WTC11 (cell line): ENCODE results near the gene NME4. TPM values are rescaled to one million over a fixed set of nuclear protein-coding genes. Genes with fewer than 3 reads are reported as not detected.

Experiments
- ATAC-seq: fragments of 200-7000 bp; cut with Tn5 transposase; 2 replicates; pipeline ENCODE4 v1.10.0; 2021; ENCODE audit warnings: mild to moderate bottlenecking, moderate library complexity
- CTCF ChIA-PET: fragments of 300-600 bp; sonication (Branson Sonifier 250); formaldehyde crosslinking; loops from one replicate; lab custom pipeline; 2021; ENCODE audit warnings: antibody characterized with exemption; lab: Charles Lee
- POLR2A ChIA-PET: fragments of 350-600 bp; sonication (Branson Sonifier 250); formaldehyde crosslinking; loops from one replicate; lab custom pipeline; 2021; ENCODE audit warnings: antibody characterized with exemption; lab: Charles Lee
- DNase-seq: peaks from one replicate; pipeline ENCODE4 v3.0.0; 2021; ENCODE audit warnings: low spot score
- H3K27ac Mint-ChIP-seq: 2 replicates; pipeline ENCODE4 v1.8.0; 2021; ENCODE audit warnings: mixed read lengths
- H3K27me3 Mint-ChIP-seq: 2 replicates; pipeline ENCODE4 v1.8.0; 2021; ENCODE audit warnings: low read depth, mild to moderate bottlenecking, moderate library complexity, mixed read lengths
- H3K36me3 Mint-ChIP-seq: 2 replicates; pipeline ENCODE4 v1.8.0; 2021; ENCODE audit warnings: mixed read lengths
- H3K4me1 Mint-ChIP-seq: 2 replicates; pipeline ENCODE4 v1.8.0; 2022; ENCODE audit warnings: mixed read lengths
- H3K4me3 Mint-ChIP-seq: 2 replicates; pipeline ENCODE4 v1.8.0; 2021; ENCODE audit warnings: mild to moderate bottlenecking, moderate library complexity, mixed read lengths
- H3K9me3 Mint-ChIP-seq: 2 replicates; pipeline ENCODE4 v1.8.0; 2021; ENCODE audit warnings: mixed read lengths
- GTF2I ChIP-seq: fragments of 250-450 bp; sonication (Bioruptor Pico); conservative IDR thresholded peaks from 2 replicates; pipeline ENCODE4 v1.4.0; 2021; ENCODE audit warnings: mild to moderate bottlenecking
- HMGA2 ChIP-seq: fragments of 250-450 bp; sonication (Bioruptor Pico); IDR thresholded peaks from 2 replicates; pipeline ENCODE4 v1.4.0; 2021; ENCODE audit warnings: mild to moderate bottlenecking, moderate library complexity
- HMGXB4 ChIP-seq: sonication (generic); formaldehyde crosslinking; IDR thresholded peaks from 2 replicates; pipeline ENCODE4 v1.8.1; 2023; ENCODE audit warnings: mild to moderate bottlenecking, moderate library complexity, missing genetic modification reagents
- JAZF1 ChIP-seq: fragments of 250-450 bp; sonication (Bioruptor Pico); IDR thresholded peaks from 2 replicates; pipeline ENCODE4 v1.9.0; 2021; ENCODE audit warnings: moderate library complexity, mild to moderate bottlenecking, inconsistent platforms
- KAT7 ChIP-seq: sonication (generic); formaldehyde crosslinking; IDR thresholded peaks from 2 replicates; pipeline ENCODE4 v1.8.1; 2023; ENCODE audit warnings: missing genetic modification reagents, mild to moderate bottlenecking, borderline replicate concordance
- MYBL2 ChIP-seq: sonication (generic); formaldehyde crosslinking; IDR thresholded peaks from 2 replicates; pipeline ENCODE4 v1.8.1; 2023; ENCODE audit warnings: mild to moderate bottlenecking, moderate library complexity, missing genetic modification reagents
- NFYB ChIP-seq: sonication (generic); formaldehyde crosslinking; conservative IDR thresholded peaks from 2 replicates; pipeline ENCODE4 v1.8.0; 2022; ENCODE audit warnings: low read depth, missing genetic modification reagents
- NR2C2 ChIP-seq: sonication (generic); formaldehyde crosslinking; IDR thresholded peaks from 2 replicates; pipeline ENCODE4 v1.8.0; 2022; ENCODE audit warnings: mild to moderate bottlenecking, missing genetic modification reagents
- OVOL2 ChIP-seq: fragments of 250-450 bp; sonication (Bioruptor Pico); IDR thresholded peaks from 2 replicates; pipeline ENCODE4 v1.9.0; 2021; ENCODE audit warnings: mild to moderate bottlenecking, borderline replicate concordance
- PREB ChIP-seq: sonication (generic); formaldehyde crosslinking; IDR thresholded peaks from 2 replicates; pipeline ENCODE4 v1.8.1; 2022; ENCODE audit warnings: mild to moderate bottlenecking, missing genetic modification reagents, moderate library complexity, borderline replicate concordance
- RELA ChIP-seq: sonication (generic); formaldehyde crosslinking; IDR thresholded peaks from 2 replicates; pipeline ENCODE4 v1.8.1; 2022; ENCODE audit warnings: missing genetic modification reagents, mild to moderate bottlenecking, borderline replicate concordance
- TCF7 ChIP-seq: sonication (generic); formaldehyde crosslinking; IDR thresholded peaks from 2 replicates; pipeline ENCODE4 v1.8.0; 2022; ENCODE audit warnings: mild to moderate bottlenecking, low read depth, missing genetic modification reagents, moderate library complexity
- ZNF138 ChIP-seq: sonication (generic); formaldehyde crosslinking; conservative IDR thresholded peaks from 2 replicates; pipeline ENCODE4 v1.8.1; 2022; ENCODE audit warnings: mild to moderate bottlenecking, moderate library complexity, missing genetic modification reagents
- ZNF396 ChIP-seq: fragments of 250-450 bp; sonication (Bioruptor Pico); IDR thresholded peaks from 2 replicates; pipeline ENCODE4 v1.8.0; 2021; ENCODE audit warnings: mild to moderate bottlenecking, moderate library complexity, borderline replicate concordance
- ZNF532 ChIP-seq: fragments of 250-450 bp; sonication (Bioruptor Pico); IDR thresholded peaks from 2 replicates; pipeline ENCODE4 v1.9.0; 2021; ENCODE audit warnings: mild to moderate bottlenecking, borderline replicate concordance
- total RNA-seq: library from RNA; stranded (reverse); gene quantifications from 3 replicates; pipeline ENCODE4 v1.2.3, GENCODE V29; 2021
- TF ChIP-seq, protein P1 (sequence below): sonication (generic); formaldehyde crosslinking; IDR thresholded peaks from 2 replicates; pipeline ENCODE4 v1.8.1; 2023; ENCODE audit warnings: mild to moderate bottlenecking, missing genetic modification reagents, moderate library complexity
- TF ChIP-seq, protein P2 (sequence below): sonication (generic); formaldehyde crosslinking; IDR thresholded peaks from 2 replicates; pipeline ENCODE4 v1.8.0; 2022; ENCODE audit warnings: mild to moderate bottlenecking, missing genetic modification reagents

Gene NME4
- total RNA-seq, 1 experiment from 2014 or later: 467 TPM

GRCh38 chr16:410516-411178 lies 13.6 kb downstream of the NME4 start:
- POLR2A ChIA-PET: interaction anchor here (0.6 kb wide), 1 partner anchor 326 kb away, joined by 7 read pairs; no protein-coding TSS in a partner anchor
- CTCF ChIA-PET: no interaction called here
- Mint-ChIP-seq H3K27ac (no peak overlapping the region), H3K4me1 (no peaks in the 10 kb centered on the region), H3K9me3 (no peaks in the 10 kb centered on the region), H3K27me3 (no peaks in the 10 kb centered on the region), H3K36me3 (peaks cover 6% of the 10 kb centered on the region; the same call in 1 of the 2 replicates), H3K4me3 (no peak overlapping the region)
- DNase-seq: no peak
- TF ChIP-seq ZNF532 (CRISPR knock-in tag): no peak
- no peak for TF ChIP-seq PREB
- no peak for TF ChIP-seq GTF2I (CRISPR knock-in tag)
- no peak for TF ChIP-seq ZNF396
- TF ChIP-seq OVOL2: no peak
- TF ChIP-seq RELA (CRISPR knock-in tag): no peak
- TF ChIP-seq TCF7 (CRISPR knock-in tag): no peak
- TF ChIP-seq HMGA2: no peak
- TF ChIP-seq NR2C2 (CRISPR knock-in tag): no peak
- TF ChIP-seq, protein P1, sequence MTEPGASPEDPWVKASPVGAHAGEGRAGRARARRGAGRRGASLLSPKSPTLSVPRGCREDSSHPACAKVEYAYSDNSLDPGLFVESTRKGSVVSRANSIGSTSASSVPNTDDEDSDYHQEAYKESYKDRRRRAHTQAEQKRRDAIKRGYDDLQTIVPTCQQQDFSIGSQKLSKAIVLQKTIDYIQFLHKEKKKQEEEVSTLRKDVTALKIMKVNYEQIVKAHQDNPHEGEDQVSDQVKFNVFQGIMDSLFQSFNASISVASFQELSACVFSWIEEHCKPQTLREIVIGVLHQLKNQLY (CRISPR knock-in tag): no peak
- TF ChIP-seq HMGXB4 (CRISPR knock-in tag): no peak
- no peak for TF ChIP-seq NFYB (CRISPR knock-in tag)
- no peak for ATAC-seq

- no peaks in the 10 kb centered on the region for H3K27me3 Mint-ChIP-seq
- TF ChIP-seq, protein P2, sequence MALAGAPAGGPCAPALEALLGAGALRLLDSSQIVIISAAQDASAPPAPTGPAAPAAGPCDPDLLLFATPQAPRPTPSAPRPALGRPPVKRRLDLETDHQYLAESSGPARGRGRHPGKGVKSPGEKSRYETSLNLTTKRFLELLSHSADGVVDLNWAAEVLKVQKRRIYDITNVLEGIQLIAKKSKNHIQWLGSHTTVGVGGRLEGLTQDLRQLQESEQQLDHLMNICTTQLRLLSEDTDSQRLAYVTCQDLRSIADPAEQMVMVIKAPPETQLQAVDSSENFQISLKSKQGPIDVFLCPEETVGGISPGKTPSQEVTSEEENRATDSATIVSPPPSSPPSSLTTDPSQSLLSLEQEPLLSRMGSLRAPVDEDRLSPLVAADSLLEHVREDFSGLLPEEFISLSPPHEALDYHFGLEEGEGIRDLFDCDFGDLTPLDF (CRISPR knock-in tag): no peak
- no peak for TF ChIP-seq MYBL2 (CRISPR knock-in tag)
- no peak for TF ChIP-seq JAZF1 (CRISPR knock-in tag)
- TF ChIP-seq KAT7 (CRISPR knock-in tag): no peak
- TF ChIP-seq ZNF138 (CRISPR knock-in tag): no peak
- TF ChIP-seq NFYB (CRISPR knock-in tag): no peak
- ATAC-seq (no peak), DNase-seq (no peak)
- H3K4me3 Mint-ChIP-seq: no peak overlapping the region
- CTCF ChIA-PET: interaction anchor here (0.6 kb wide), 2 partner anchors 25 to 304 kb away, joined by 3 read pairs; no protein-coding TSS in a partner anchor
- peaks cover 6% of the 10 kb centered on the region; the same call in 1 of the 2 replicates for H3K36me3 Mint-ChIP-seq
- H3K27ac Mint-ChIP-seq: no peak overlapping the region
- POLR2A ChIA-PET: interaction anchor here (0.7 kb wide), 1 partner anchor 175 kb away, joined by 5 read pairs; no protein-coding TSS in a partner anchor
- no peaks in the 10 kb centered on the region for H3K9me3 Mint-ChIP-seq
- H3K4me1 Mint-ChIP-seq: no peaks in the 10 kb centered on the region
Measured at GRCh38 chr16:411576-412265, 14.7 kb downstream of the NME4 start.
